DOHH2 (cell line): Measurements from ENCODE around the gene HERC4.

Experiments
- CTCF ChIP-seq: fragments of 200-600 bp; sonication (generic); IDR thresholded peaks from one replicate; pipeline ENCODE4 v1.5.1; 2014; ENCODE audit warnings: antibody characterized with exemption, mild to moderate bottlenecking, low read depth, low read length; ENCODE audit not compliant: poor library complexity, severe bottlenecking
- EZH2phosphoT487 ChIP-seq: fragments of 200-600 bp; sonication (generic); IDR thresholded peaks from 2 replicates; pipeline ENCODE4 v1.6.1; 2017; ENCODE audit warnings: borderline replicate concordance, mild to moderate bottlenecking, antibody characterized with exemption, low read length, moderate library complexity, mixed read lengths

DNA sequence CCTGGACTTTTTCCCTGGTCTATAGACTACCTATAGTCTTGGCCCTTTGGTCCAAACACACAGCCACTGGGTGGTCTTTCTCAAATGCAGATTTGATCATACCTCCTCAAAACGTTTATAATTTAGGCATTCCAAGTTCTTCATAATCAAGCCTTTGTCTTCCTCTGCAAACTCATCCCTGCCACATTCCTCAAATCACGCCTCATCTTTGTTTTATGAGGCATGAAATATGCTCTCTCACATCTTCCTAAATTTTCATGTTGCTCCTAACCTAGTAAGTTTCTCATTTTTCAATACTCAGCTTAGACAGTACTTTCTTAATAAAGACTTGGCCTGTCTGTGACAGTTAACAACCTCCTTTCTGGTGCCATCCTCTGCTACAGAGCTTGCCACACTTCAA, 10.9 kb upstream of the HERC4 start:
- TF ChIP-seq CTCF (no peak), EZH2phosphoT487 (no peak)
